Activated T-cell treated with anti-CD3 and anti-CD28 coated beads, Interleukin-2, amount 50 U/mL, for 72 hours (primary cell): ENCODE results near the gene STX4. TPM values are rescaled to one million over a fixed set of nuclear protein-coding genes. Genes with fewer than 3 reads are reported as not detected.

Experiments
- ATAC-seq, 2 donors: fragments of 150-1000 bp; cut with Tn5 transposase; replicated peaks in 1 of 2; 2 replicates each; pipeline ENCODE4 v1.10.0; 2021; ENCODE audit warnings: moderate library complexity in 2 of 2, mild to moderate bottlenecking in 1 of 2
- DNase-seq, 2 donors: peaks; one replicate each; pipeline ENCODE4 v3.0.0; 2021 to 2022; ENCODE audit warnings: mixed read lengths in 1 of 2
- H3K27ac Mint-ChIP-seq: one replicate; pipeline ENCODE4 v1.8.0; 2022; ENCODE audit warnings: mild to moderate bottlenecking, moderate library complexity, mixed read lengths
- H3K27me3 Mint-ChIP-seq: one replicate; pipeline ENCODE4 v1.8.0; 2022; ENCODE audit warnings: low read depth, mixed read lengths
- H3K36me3 Mint-ChIP-seq, 2 donors: one replicate each; pipeline ENCODE4 v1.8.0; 2022; ENCODE audit warnings: mixed read lengths in 2 of 2, mild to moderate bottlenecking in 1 of 2; ENCODE audit not compliant: insufficient read depth in 2 of 2
- H3K4me1 Mint-ChIP-seq: one replicate; pipeline ENCODE4 v1.8.0; 2022; ENCODE audit warnings: low read depth, mixed read lengths
- H3K4me3 Mint-ChIP-seq, 2 donors: one replicate each; pipeline ENCODE4 v1.8.0; 2022; ENCODE audit warnings: mild to moderate bottlenecking in 2 of 2, mixed read lengths in 2 of 2, moderate library complexity in 2 of 2
- H3K9me3 Mint-ChIP-seq, 2 donors: one replicate each; pipeline ENCODE4 v1.8.0; 2022; ENCODE audit warnings: mixed read lengths in 2 of 2
- total RNA-seq, 2 donors: library from RNA; stranded (reverse); gene quantifications; one replicate each; pipeline ENCODE4 v1.2.3, GENCODE V29; 2022

STX4 gene
- total RNA-seq, 2 donors from 2014 or later = 51.8 to 54.7 TPM

- H3K9me3 Mint-ChIP-seq = no peaks in the 10 kb centered on the region
- H3K27ac Mint-ChIP-seq = no peak overlapping the region
- H3K27me3 Mint-ChIP-seq = no peaks in the 10 kb centered on the region
- H3K4me3 Mint-ChIP-seq = no peak overlapping the region
- H3K36me3 Mint-ChIP-seq = peaks cover 0 to 3% of the 10 kb centered on the region in 2 donors
- ATAC-seq (no peak), DNase-seq (no peak)
- peaks cover 17% of the 10 kb centered on the region for H3K4me1 Mint-ChIP-seq
Measured at GRCh38 chr16:31089199-31089598, 55.8 kb downstream of the STX4 start.

Other genes with a start within 250 kb of the STX4 start
- gene ZNF629, start 246.4 kb upstream of the STX4 start, total RNA-seq = 1 to 10 TPM; 3.7 TPM
- 10 to 100 TPM; 21.7 to 23.2 TPM for gene BCL7C, start 139.5 kb upstream of the STX4 start, total RNA-seq
- gene CTF1, start 136.9 kb upstream of the STX4 start, total RNA-seq = under 1 TPM; 0.25 to 0.72 TPM
- 10 to 100 TPM; 24.9 to 25.7 TPM for gene FBXL19, start 110.0 kb upstream of the STX4 start, total RNA-seq
- 10 to 100 TPM; 13.6 to 15.6 TPM for gene ORAI3, start 84.5 kb upstream of the STX4 start, total RNA-seq
- gene SETD1A, start 75.8 kb upstream of the STX4 start, total RNA-seq = 10 to 100 TPM; 19.1 to 25.5 TPM
- 1 to 10 TPM; 2.4 to 4.7 TPM for gene HSD3B7, start 48.4 kb upstream of the STX4 start, total RNA-seq
- 1 to 10 TPM; 2.2 to 6.1 TPM for gene STX1B, start 22.9 kb upstream of the STX4 start, total RNA-seq
- gene ZNF668, start 40.7 kb downstream of the STX4 start, total RNA-seq = 1 to 10 TPM; 6.9 to 7.8 TPM
- gene ZNF646, start 40.9 kb downstream of the STX4 start, total RNA-seq = 10 to 100 TPM; 23.0 to 24.1 TPM
- gene PRSS53, start 55.4 kb downstream of the STX4 start, total RNA-seq = 1 to 10 TPM; 6.2 to 7.7 TPM
- gene VKORC1, start 61.2 kb downstream of the STX4 start, total RNA-seq = 10 to 100 TPM; 52.2 to 55.6 TPM
- 10 to 100 TPM; 21.6 to 24.5 TPM for gene BCKDK, start 74.8 kb downstream of the STX4 start, total RNA-seq
- gene KAT8, start 84.1 kb downstream of the STX4 start, total RNA-seq = 10 to 100 TPM; 50.8 to 55.5 TPM
- not detected for gene PRSS8, start 102.2 kb downstream of the STX4 start, total RNA-seq
- under 1 TPM; 0.19 TPM for gene PRSS36, start 116.5 kb downstream of the STX4 start, total RNA-seq
- gene FUS, start 146.6 kb downstream of the STX4 start, total RNA-seq = 100 to 1,000 TPM; 411 to 528 TPM
- gene PYCARD, start 169.2 kb downstream of the STX4 start, total RNA-seq = 10 to 100 TPM in 1 of 2 donors, 1 to 10 TPM in 1; 7.4 to 13.6 TPM
- gene TRIM72, start 180.6 kb downstream of the STX4 start, total RNA-seq = under 1 TPM in 1 of 2 donors, not detected in 1; 0.05 TPM
- gene PYDC1, start 183.6 kb downstream of the STX4 start, total RNA-seq = not detected
- 1 to 10 TPM; 1.8 to 3.7 TPM for gene ITGAM, start 226.4 kb downstream of the STX4 start, total RNA-seq